GM12878 (cell line): ENCODE results near the gene APBB3. TPM values are rescaled to one million over a fixed set of nuclear protein-coding genes. Genes with fewer than 3 reads are reported as not detected.

ENCODE experiments used
- ATAC-seq: fragments of 200-7000 bp; cut with Tn5 transposase; 3 replicates; pipeline ENCODE4 v1.9.1; 2020; ENCODE audit warnings: mild to moderate bottlenecking, moderate library complexity
- BruUV-seq: library from RNA; stranded (reverse); fragments of 400-500 nt; replicated peaks from 2 replicates; lab custom pipeline; 2021; lab: Mats Ljungman, UMichigan
- CTCF ChIA-PET: fragments of 300-600 bp; sonication (Branson Sonifier 250); formaldehyde crosslinking; extraction: SDS; loops from one replicate; lab custom pipeline; 2021; ENCODE audit warnings: inconsistent platforms; lab: Yijun Ruan, JAX
- POLR2A ChIA-PET: fragments of 350-600 bp; formaldehyde crosslinking; extraction: SDS; loops from one replicate; lab custom pipeline; 2021; ENCODE audit warnings: inconsistent platforms; lab: Charles Lee
- RAD21 ChIA-PET: fragments of 300-600 bp; sonication (Branson Sonifier 250); formaldehyde crosslinking; loops from one replicate; lab custom pipeline; 2023; ENCODE audit warnings: antibody characterized with exemption; ENCODE audit not compliant: unreplicated experiment; lab: Charles Lee
- SMC1A ChIA-PET: fragments of 300-600 bp; sonication (Branson Sonifier 250); formaldehyde crosslinking; loops from one replicate; lab custom pipeline; 2023; ENCODE audit not compliant: unreplicated experiment, uncharacterized antibody; lab: Charles Lee
- DNase-seq: peaks from one replicate; pipeline ENCODE4 v3.0.0-alpha.2; 2011; ENCODE audit warnings: low read depth, low spot score
- FAIRE-seq: peaks from 3 replicates; lab custom pipeline; 2011; peaks lifted over from hg19 to GRCh38; lab: Jason Lieb, UNC
- H2AFZ ChIP-seq: 2 replicates; pipeline ENCODE4 v1.6.0; 2011; ENCODE audit warnings: low read depth, low read length, control low read depth; ENCODE audit not compliant: control insufficient read depth
- H3K27ac ChIP-seq: 2 replicates; pipeline ENCODE4 v1.5.1; 2011; ENCODE audit warnings: control low read depth; ENCODE audit not compliant: control insufficient read depth, insufficient read depth
- H3K27me3 ChIP-seq, 2 experiments: replicated peaks in 1 of 2; 2 replicates each; pipeline versions ENCODE4 v1.6.0 to v1.6.1; 2011; ENCODE audit warnings: low read length in 1 of 2; ENCODE audit not compliant: control insufficient read depth in 2 of 2, insufficient read depth in 2 of 2
- H3K36me3 ChIP-seq, 2 experiments: 2 replicates each; pipeline ENCODE4 v1.5.1; 2011; ENCODE audit warnings: low read length in 1 of 2; ENCODE audit not compliant: control insufficient read depth in 2 of 2, insufficient read depth in 2 of 2
- H3K4me1 ChIP-seq: 2 replicates; pipeline ENCODE4 v1.6.1; 2011; ENCODE audit warnings: mild to moderate bottlenecking, low read length, moderate library complexity, mixed read lengths; ENCODE audit not compliant: control insufficient read depth, insufficient read depth
- H3K4me2 ChIP-seq: 2 replicates; pipeline ENCODE4 v1.6.0; 2011; ENCODE audit warnings: control low read depth; ENCODE audit not compliant: control insufficient read depth, insufficient read depth
- H3K4me3 ChIP-seq: fragments of 200-600 bp; sonication (generic); 2 replicates; pipeline ENCODE4 v1.5.1; 2016
- H3K79me2 ChIP-seq: 2 replicates; pipeline ENCODE4 v1.6.0; 2011; ENCODE audit warnings: low read length; ENCODE audit not compliant: control insufficient read depth, insufficient read depth
- H3K9ac ChIP-seq: 2 replicates; pipeline ENCODE4 v1.8.0; 2011; ENCODE audit warnings: low read length, control low read depth, mixed read lengths; ENCODE audit not compliant: control insufficient read depth, insufficient read depth
- H3K9me3 ChIP-seq: replicated peaks from 3 replicates; pipeline ENCODE4 v1.5.1; 2011; ENCODE audit warnings: mild to moderate bottlenecking, low read length; ENCODE audit not compliant: control insufficient read depth, insufficient read depth
- H4K20me1 ChIP-seq: 2 replicates; pipeline ENCODE4 v1.6.0; 2011; ENCODE audit not compliant: control insufficient read depth, insufficient read depth
- ATF3 ChIP-seq: IDR thresholded peaks from 2 replicates; pipeline ENCODE4 v1.6.1; 2011; ENCODE audit warnings: low read depth, mild to moderate bottlenecking, low read length, moderate library complexity, borderline replicate concordance; ENCODE audit errors: extremely low read depth
- ESRRA ChIP-seq: IDR thresholded peaks from 2 replicates; pipeline ENCODE4 v1.6.1; 2012; ENCODE audit warnings: mild to moderate bottlenecking, low read length, improper control_type of control experiment
- EZH2 ChIP-seq: IDR thresholded peaks from 2 replicates; pipeline ENCODE4 v1.6.1; 2012; ENCODE audit warnings: low read depth, mild to moderate bottlenecking, control low read depth, inconsistent platforms, low read length, borderline replicate concordance; ENCODE audit not compliant: control insufficient read depth
- LARP7 ChIP-seq: fragments of 450-650 bp; IDR thresholded peaks from 2 replicates; pipeline ENCODE4 v1.6.1; 2017; ENCODE audit warnings: mild to moderate bottlenecking
- POLR2AphosphoS2 ChIP-seq: IDR thresholded peaks from 2 replicates; pipeline ENCODE4 v1.6.1; 2011; ENCODE audit warnings: low read depth, mild to moderate bottlenecking, low read length, improper control_type of control experiment, moderate library complexity
- POLR2AphosphoS5 ChIP-seq: IDR thresholded peaks from 2 replicates; pipeline ENCODE4 v1.6.1; 2011; ENCODE audit warnings: mild to moderate bottlenecking, low read length, inconsistent platforms
- RUNX3 ChIP-seq: IDR thresholded peaks from 2 replicates; pipeline ENCODE4 v1.6.1; 2012; ENCODE audit warnings: low read length, inconsistent platforms
- SMAD5 ChIP-seq: IDR thresholded peaks from 2 replicates; pipeline ENCODE4 v1.6.1; 2016; ENCODE audit warnings: antibody characterized with exemption, low read depth
- SMARCA5 ChIP-seq: fragments of 450-650 bp; IDR thresholded peaks from 2 replicates; pipeline ENCODE4 v1.6.1; 2017; ENCODE audit warnings: mild to moderate bottlenecking
- SREBF1 ChIP-seq: IDR thresholded peaks from 2 replicates; pipeline ENCODE4 v1.6.1; 2012; ENCODE audit warnings: mild to moderate bottlenecking, low read length
- TBL1XR1 ChIP-seq: IDR thresholded peaks from 2 replicates; pipeline ENCODE4 v1.6.1; 2012; ENCODE audit warnings: low read depth, low read length, improper control_type of control experiment
- TCF3 ChIP-seq: IDR thresholded peaks from 2 replicates; pipeline ENCODE4 v1.6.1; 2012; ENCODE audit warnings: low read depth, mild to moderate bottlenecking, low read length, borderline replicate concordance; ENCODE audit not compliant: insufficient read depth
- WGBS: methylation state at CpG from one replicate; pipeline ENCODE4 v1.1.6; 2016; ENCODE audit warnings: low lambda C conversion rate; ENCODE audit not compliant: insufficient replicate concordance, insufficient coverage; ENCODE audit errors: missing lambda C conversion rate; 5-methylcytosine and 5-hydroxymethylcytosine counted together
- in situ Hi-C: fragments of 300-500 bp; cut with MboI; formaldehyde crosslinking; loops from 9 replicates; pipeline ENCODE4 v1.14.3; 2018; ENCODE audit warnings: mixed read lengths
- intact Hi-C: fragments of 100-400 bp; cut with micrococcal nuclease; formaldehyde crosslinking; loops from one replicate; pipeline ENCODE4 v1.14.2; 2022; ENCODE audit not compliant: unreplicated experiment
- polyA plus RNA-seq, 11 experiments: library from polyadenylated mRNA; depleted of rRNA in 4 of 11; unstranded in 6 of 11; stranded (reverse) in 5 of 11; fragments of >200 nt; fragmentation: Nextera tagmentation in 4 of 11; fragmentation: Illumina TruSeq in 1 of 11; extraction: Ambion mirVana in 4 of 11; extraction: Trizol in 1 of 11; gene quantifications; 1 replicate in 1 of 11; 2 replicates in 10 of 11; pipeline versions ENCODE4 v1.2.1 to v1.2.3, GENCODE V29; 2011 to 2016; ENCODE audit warnings: inconsistent platforms in 2 of 11, missing spikeins in 2 of 11, low read depth in 1 of 11
- total RNA-seq, 4 experiments: library from RNA; depleted of rRNA in 3 of 4; stranded (reverse); fragments of >200 nt in 3 of 4; fragmentation: Illumina TruSeq in 1 of 4; extraction: Trizol in 1 of 4; gene quantifications; 2 replicates each; pipeline versions ENCODE4 v1.2.1 to v1.2.3, GENCODE V29; 2013 to 2021
- TF ChIP-seq, protein P1 (sequence below): IDR thresholded peaks from 2 replicates; pipeline ENCODE4 v1.6.1; 2011; ENCODE audit warnings: borderline replicate concordance, low read depth, mild to moderate bottlenecking, moderate library complexity, mixed read lengths, low read length; ENCODE audit not compliant: insufficient read depth; ENCODE audit errors: extremely low read length

The APBB3 gene
- total and polyA plus RNA-seq, 10 of the 15 experiments (the other 5 are each of a cell fraction or from before 2014, with no cell fraction given) = 0.35 to 33.3 (median 14.3) TPM

DNA sequence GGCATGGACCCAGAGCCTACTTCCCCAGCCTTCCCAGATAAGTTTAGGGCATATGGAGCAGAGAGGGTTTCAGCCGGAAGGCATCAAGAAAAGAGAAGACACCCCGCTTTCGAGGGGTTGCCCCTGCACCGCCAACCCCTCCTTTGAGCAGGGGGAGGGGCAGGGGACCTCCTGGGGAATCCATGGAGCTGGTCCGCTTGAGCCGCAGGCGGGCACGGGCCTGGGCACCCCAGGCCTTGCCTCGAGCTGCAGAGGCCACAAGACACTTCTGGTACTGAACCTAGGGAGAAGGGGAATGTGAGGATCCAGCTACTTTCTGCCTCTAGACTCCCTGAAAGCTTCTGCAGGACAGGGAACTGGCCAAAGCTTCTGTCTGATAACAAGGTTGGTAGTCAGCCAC lies 5.9 kb downstream of the APBB3 start:
- in situ Hi-C loops (no loop called here), intact Hi-C loops (no loop called here)
- CTCF ChIA-PET = no interaction called here
- H3K79me2 ChIP-seq = peaks cover 42% of the 10 kb centered on the region
- no peak overlapping the region for H3K4me2 ChIP-seq
- WGBS = 100% methylated on average over 5 of the region's 9 CpGs
- TF ChIP-seq POLR2AphosphoS5 (no peak), EZH2 (no peak), ESRRA (no peak), TBL1XR1 (no peak), TCF3 (no peak), ATF3 (no peak), SMAD5 (no peak), SREBF1 (no peak), LARP7 (no peak), SMARCA5 (no peak), RUNX3 (no peak), POLR2AphosphoS2 (no peak)
- TF ChIP-seq, protein P1, sequence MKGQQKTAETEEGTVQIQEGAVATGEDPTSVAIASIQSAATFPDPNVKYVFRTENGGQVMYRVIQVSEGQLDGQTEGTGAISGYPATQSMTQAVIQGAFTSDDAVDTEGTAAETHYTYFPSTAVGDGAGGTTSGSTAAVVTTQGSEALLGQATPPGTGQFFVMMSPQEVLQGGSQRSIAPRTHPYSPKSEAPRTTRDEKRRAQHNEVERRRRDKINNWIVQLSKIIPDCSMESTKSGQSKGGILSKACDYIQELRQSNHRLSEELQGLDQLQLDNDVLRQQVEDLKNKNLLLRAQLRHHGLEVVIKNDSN = no peak
- POLR2A ChIA-PET = interaction anchor here (1.0 to 3.6 kb wide), 5 partner anchors 11 to 160 kb away, joined by 3 to 22 read pairs (median 8); partner anchors contain the start of genes ANKHD1, EIF4EBP3, IK and NDUFA2
- RAD21 ChIA-PET = interaction anchor here (1.1 to 1.2 kb wide), 2 partner anchors 10 to 11 kb away, joined by 3 to 4 read pairs; partner anchors contain the start of gene EIF4EBP3
- no peak overlapping the region for H3K9ac ChIP-seq
- H3K4me1 ChIP-seq = peaks cover 22% of the 10 kb centered on the region
- no peak for DNase-seq
- no peak overlapping the region for H3K27ac ChIP-seq
- no peak overlapping the region for H2AFZ ChIP-seq
- H3K9me3 ChIP-seq = no peaks in the 10 kb centered on the region
- FAIRE-seq = no peak
- H3K4me3 ChIP-seq = no peak overlapping the region
- SMC1A ChIA-PET = interaction anchor here (0.7 to 2.5 kb wide), 3 partner anchors 8 to 64 kb away, joined by 3 to 11 read pairs (median 5); partner anchors contain the start of gene EIF4EBP3
- no peak for ATAC-seq
- peaks cover 0 to 4% of the 10 kb centered on the region in 2 experiments; a peak in 1 of 4 replicates for H3K36me3 ChIP-seq
- no TSS peak for BruUV-seq
- no peaks in the 10 kb centered on the region for H4K20me1 ChIP-seq
- H3K27me3 ChIP-seq = no peaks in the 10 kb centered on the region
